Camera-type eye (tissue), 1 donor: Measurements from ENCODE around the gene ASS1. TPM values are rescaled to one million over a fixed set of nuclear protein-coding genes. Genes with fewer than 3 reads are reported as not detected.

ENCODE experiments used
- total RNA-seq: library from RNA; depleted of rRNA; stranded (reverse); fragments of >200 nt; gene quantifications from one replicate; pipeline ENCODE4 v1.2.3, GENCODE V29; 2014

Gene ASS1
- total RNA-seq, result 52.0 TPM

DNA sequence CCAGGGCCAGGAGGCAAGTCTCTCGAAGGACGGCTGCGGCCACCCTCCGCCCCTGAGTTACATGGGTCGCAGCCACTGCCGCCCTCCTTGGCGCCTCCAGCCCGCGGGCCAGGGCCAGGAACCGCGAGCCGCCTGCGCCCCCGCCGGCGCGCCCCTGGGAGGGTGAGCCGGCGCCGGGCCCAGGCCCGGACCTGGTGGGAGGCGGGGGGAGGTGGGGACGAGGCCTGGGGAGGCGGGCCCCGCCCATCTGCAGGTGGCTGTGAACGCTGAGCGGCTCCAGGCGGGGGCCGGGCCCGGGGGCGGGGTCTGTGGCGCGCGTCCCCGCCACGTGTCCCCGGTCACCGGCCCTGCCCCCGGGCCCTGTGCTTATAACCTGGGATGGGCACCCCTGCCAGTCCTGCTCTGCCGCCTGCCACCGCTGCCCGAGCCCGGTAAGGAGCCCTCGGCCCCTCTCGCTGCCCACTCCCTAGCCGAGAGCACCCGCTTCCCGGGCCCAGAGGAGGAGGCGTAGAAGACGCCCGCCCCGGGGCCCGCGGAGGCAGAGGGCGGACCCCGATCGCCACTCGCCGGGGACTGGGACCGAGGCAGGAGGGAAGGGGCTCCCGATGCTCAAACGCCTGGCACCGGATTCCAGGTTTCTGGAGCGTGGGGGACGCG lies at the start of gene ASS1:
Gene ASS1, plus strand, starts transcription at position 397 of the 657 bp plus-strand sequence. CDS start 7,268 bp downstream, outside the sequence.

Other genes starting within 250 kb of the ASS1 start
- gene HMCN2, start 179.2 kb upstream of the ASS1 start, total RNA-seq, result 6.0 TPM
- 72.3 TPM for gene FUBP3, start 134.6 kb downstream of the ASS1 start, total RNA-seq
- not detected for gene PRDM12, start 219.6 kb downstream of the ASS1 start, total RNA-seq
- gene EXOSC2, start 248.8 kb downstream of the ASS1 start, total RNA-seq, result 43.9 TPM